HG02763 (cell line): Measurements from ENCODE around the gene RPL28.

Experiments used
- ATAC-seq: cut with Tn5 transposase; IDR thresholded peaks from one replicate; pipeline ENCODE4 v1.9.1; 2021; ENCODE audit warnings: mild to moderate bottlenecking, moderate library complexity; ENCODE audit not compliant: unreplicated experiment

Gene RPL28

GRCh38 chr19:55353356-55353802 lies 32.4 kb upstream of the RPL28 start:
- ATAC-seq: no peak

GRCh38 chr19:55353803-55354697 lies 31.7 kb upstream of the RPL28 start:
- no peak for ATAC-seq

GRCh38 chr19:55354698-55355212 lies 31.0 kb upstream of the RPL28 start, which contains the start of gene COX6B2:
Gene COX6B2, minus strand, starts transcription at chr19:55354719. Its CDS starts 198 bp downstream, at chr19:55354521.
- ATAC-seq: no peak

GRCh38 chr19:55355213-55355821 lies 30.4 kb upstream of the RPL28 start:
- no peak for ATAC-seq

GRCh38 chr19:55358493-55358892 lies 27.2 kb upstream of the RPL28 start:
- ATAC-seq: no peak

GRCh38 chr19:55358943-55359908 lies 26.5 kb upstream of the RPL28 start:
- ATAC-seq: no peak

GRCh38 chr19:55360902-55361301 lies 24.8 kb upstream of the RPL28 start:
- no peak for ATAC-seq

GRCh38 chr19:55362174-55362989 lies 23.4 kb upstream of the RPL28 start:
- no peak for ATAC-seq

GRCh38 chr19:55362990-55363716 lies 22.6 kb upstream of the RPL28 start, which contains the start of gene GARIN5B:
Gene GARIN5B, minus strand, starts transcription at chr19:55363260. Its CDS starts 194 bp downstream, at chr19:55363066.
- no peak for ATAC-seq

- no peak for ATAC-seq
Measured at GRCh38 chr19:55365245-55365644, 20.5 kb upstream of the RPL28 start.

- ATAC-seq: no peak
Measured at GRCh38 chr19:55365964-55366363, 19.8 kb upstream of the RPL28 start.

- ATAC-seq: no peak
Measured at GRCh38 chr19:55366790-55367189, 18.9 kb upstream of the RPL28 start.

GRCh38 chr19:55368106-55368505 lies 17.6 kb upstream of the RPL28 start:
- no peak for ATAC-seq

GRCh38 chr19:55368701-55369563 lies 16.8 kb upstream of the RPL28 start:
- ATAC-seq: no peak

- ATAC-seq: no peak
Measured at GRCh38 chr19:55369653-55370304, 16.0 kb upstream of the RPL28 start.

GRCh38 chr19:55370305-55370988 lies 15.3 kb upstream of the RPL28 start, which contains the start of gene IL11:
Gene IL11, minus strand, starts transcription at chr19:55370463. Its CDS starts 153 bp downstream, at chr19:55370310.
- no peak for ATAC-seq
